C4-2B (cell line): ENCODE results near the gene TCF4.

Experiments
- ZFX ChIP-seq: fragments of 450-650 bp; IDR thresholded peaks from 2 replicates; pipeline ENCODE4 v1.6.1; 2017
- TF ChIP-seq, protein P1 (sequence below): fragments of 450-650 bp; conservative IDR thresholded peaks from 2 replicates; pipeline ENCODE4 v1.5.1; 2017; ENCODE audit warnings: mild to moderate bottlenecking

- TF ChIP-seq, protein P1, sequence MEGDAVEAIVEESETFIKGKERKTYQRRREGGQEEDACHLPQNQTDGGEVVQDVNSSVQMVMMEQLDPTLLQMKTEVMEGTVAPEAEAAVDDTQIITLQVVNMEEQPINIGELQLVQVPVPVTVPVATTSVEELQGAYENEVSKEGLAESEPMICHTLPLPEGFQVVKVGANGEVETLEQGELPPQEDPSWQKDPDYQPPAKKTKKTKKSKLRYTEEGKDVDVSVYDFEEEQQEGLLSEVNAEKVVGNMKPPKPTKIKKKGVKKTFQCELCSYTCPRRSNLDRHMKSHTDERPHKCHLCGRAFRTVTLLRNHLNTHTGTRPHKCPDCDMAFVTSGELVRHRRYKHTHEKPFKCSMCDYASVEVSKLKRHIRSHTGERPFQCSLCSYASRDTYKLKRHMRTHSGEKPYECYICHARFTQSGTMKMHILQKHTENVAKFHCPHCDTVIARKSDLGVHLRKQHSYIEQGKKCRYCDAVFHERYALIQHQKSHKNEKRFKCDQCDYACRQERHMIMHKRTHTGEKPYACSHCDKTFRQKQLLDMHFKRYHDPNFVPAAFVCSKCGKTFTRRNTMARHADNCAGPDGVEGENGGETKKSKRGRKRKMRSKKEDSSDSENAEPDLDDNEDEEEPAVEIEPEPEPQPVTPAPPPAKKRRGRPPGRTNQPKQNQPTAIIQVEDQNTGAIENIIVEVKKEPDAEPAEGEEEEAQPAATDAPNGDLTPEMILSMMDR, result no peak
- no peak for TF ChIP-seq ZFX
Observed at GRCh38 chr18:55385770-55386169, 202.2 kb downstream of the TCF4 start.
